ENCODE measurements around the gene DNASE1L3.

- TF ChIP-seq CTCF (IDR thresholded peaks at IDR 0.05) (no peak), POLR2A (IDR thresholded peaks at IDR 0.05) (no peak)
These were observed 55.9 kb downstream of the DNASE1L3 start for GRCh38 chr3:58154626-58155449.

All from heart left ventricle (tissue), 13 donors.